Endothelial cell of umbilical vein (primary cell): ENCODE data around the gene GRAMD2B. TPM values are rescaled to one million over a fixed set of nuclear protein-coding genes. Genes with fewer than 3 reads are reported as not detected.

Source experiments
- BruUV-seq: library from RNA; stranded (reverse); fragments of 400-500 nt; replicated peaks from 2 replicates; lab custom pipeline; 2021; lab: Mats Ljungman, UMichigan
- CTCF ChIA-PET: fragments of 300-600, 350-600 bp; sonication (Branson Sonifier 250); formaldehyde crosslinking; loops from one replicate; lab custom pipeline; 2021; ENCODE audit warnings: antibody characterized with exemption, inconsistent platforms; lab: Charles Lee
- POLR2A ChIA-PET: fragments of 300-600, 350-600 bp; sonication (Branson Sonifier 250); formaldehyde crosslinking; loops from one replicate; lab custom pipeline; 2021; ENCODE audit warnings: antibody characterized with exemption, inconsistent platforms; lab: Charles Lee
- DNase-seq: peaks from one replicate; pipeline ENCODE4 v3.0.0-alpha.2; 2011; ENCODE audit warnings: low read depth, low spot score
- FAIRE-seq: peaks from 2 replicates; lab custom pipeline; 2011; peaks lifted over from hg19 to GRCh38; lab: Jason Lieb, UNC
- H2AFZ ChIP-seq: 2 replicates; pipeline ENCODE4 v1.6.0; 2012; ENCODE audit warnings: low read depth, low read length, control low read depth, inconsistent platforms
- H3K27ac ChIP-seq: 2 replicates; pipeline ENCODE4 v1.5.1; 2011; ENCODE audit warnings: low read depth, mild to moderate bottlenecking, control low read depth, low read length, moderate library complexity; ENCODE audit not compliant: insufficient read depth
- H3K27me3 ChIP-seq, 2 experiments: 2 replicates each; pipeline versions ENCODE4 v1.6.0 to v1.6.1; 2011; ENCODE audit warnings: low read length in 2 of 2, mixed read lengths in 1 of 2; ENCODE audit not compliant: control insufficient read depth in 2 of 2, insufficient read depth in 2 of 2
- H3K36me3 ChIP-seq, 2 experiments: 2 replicates in 1 of 2; 3 replicates in 1 of 2; pipeline ENCODE4 v1.5.1; 2011; ENCODE audit warnings: low read length in 2 of 2, mild to moderate bottlenecking in 1 of 2, moderate library complexity in 1 of 2; ENCODE audit not compliant: control insufficient read depth in 2 of 2, insufficient read depth in 2 of 2; ENCODE audit errors: extremely low read depth in 1 of 2
- H3K4me1 ChIP-seq: 3 replicates; pipeline ENCODE4 v1.5.1; 2011; ENCODE audit warnings: mild to moderate bottlenecking, low read length; ENCODE audit not compliant: control insufficient read depth, insufficient read depth; ENCODE audit errors: extremely low read depth
- H3K4me2 ChIP-seq: 2 replicates; pipeline ENCODE4 v1.6.1; 2011; ENCODE audit warnings: low read length, control low read depth, mixed read lengths; ENCODE audit not compliant: insufficient read depth
- H3K4me3 ChIP-seq, 3 experiments: fragments of 200-600 bp in 1 of 3; sonication (generic), shearing (Covaris generic) in 1 of 3; replicated peaks in 1 of 3; 2 replicates each; pipeline ENCODE4 v1.5.1; 2011 to 2016; ENCODE audit warnings: control low read depth in 3 of 3, low read length in 3 of 3, mild to moderate bottlenecking in 2 of 3, inconsistent platforms in 1 of 3, low read depth in 1 of 3, moderate library complexity in 1 of 3; ENCODE audit not compliant: insufficient read depth in 1 of 3
- H3K79me2 ChIP-seq: 2 replicates; pipeline ENCODE4 v1.6.0; 2012; ENCODE audit warnings: low read length, inconsistent platforms; ENCODE audit not compliant: control insufficient read depth, insufficient read depth
- H3K9ac ChIP-seq: replicated peaks from 2 replicates; pipeline ENCODE3; 2011; ENCODE audit warnings: low read length, control low read depth; ENCODE audit not compliant: insufficient read depth; ENCODE audit errors: extremely low read depth
- H3K9me1 ChIP-seq: replicated peaks from 3 replicates; pipeline ENCODE4 v1.6.0; 2011; ENCODE audit warnings: mild to moderate bottlenecking, low read length; ENCODE audit not compliant: control insufficient read depth, insufficient read depth; ENCODE audit errors: extremely low read depth
- H3K9me3 ChIP-seq: replicated peaks from 2 replicates; pipeline ENCODE4 v1.5.1; 2012; ENCODE audit warnings: low read length, inconsistent platforms; ENCODE audit not compliant: control insufficient read depth, insufficient read depth
- H4K20me1 ChIP-seq: replicated peaks from 2 replicates; pipeline ENCODE3; 2011; ENCODE audit warnings: mild to moderate bottlenecking, low read length; ENCODE audit not compliant: control insufficient read depth, insufficient read depth; ENCODE audit errors: extremely low read depth
- CTCF ChIP-seq, 2 donors: IDR thresholded peaks; 1 replicate in 1 of 2; 2 replicates in 1 of 2; pipeline ENCODE4 v1.5.1; 2011; ENCODE audit warnings: low read length in 2 of 2, mild to moderate bottlenecking in 2 of 2, moderate library complexity in 2 of 2, control low read depth in 1 of 2, inconsistent platforms in 1 of 2, low read depth in 1 of 2; ENCODE audit not compliant: insufficient read depth in 1 of 2; ENCODE audit errors: extremely low read depth in 1 of 2
- EZH2 ChIP-seq: IDR thresholded peaks from 2 replicates; pipeline ENCODE4 v1.6.1; 2012; ENCODE audit warnings: borderline replicate concordance, low read depth, mild to moderate bottlenecking, moderate library complexity, low read length, inconsistent platforms; ENCODE audit not compliant: severe bottlenecking
- FOS ChIP-seq: IDR thresholded peaks from 2 replicates; pipeline ENCODE4 v1.6.1; 2011; ENCODE audit warnings: mild to moderate bottlenecking, low read length, moderate library complexity, borderline replicate concordance; ENCODE audit not compliant: insufficient read depth
- GATA2 ChIP-seq: IDR thresholded peaks from 2 replicates; pipeline ENCODE4 v1.7.0; 2011; ENCODE audit warnings: low read depth, mild to moderate bottlenecking, moderate library complexity, mixed read lengths, low read length; ENCODE audit not compliant: insufficient read length, insufficient read depth
- JUN ChIP-seq: IDR thresholded peaks from 2 replicates; pipeline ENCODE4 v1.6.1; 2011; ENCODE audit warnings: borderline replicate concordance, low read depth; ENCODE audit not compliant: insufficient read length, insufficient read depth
- MAX ChIP-seq: IDR thresholded peaks from 2 replicates; pipeline ENCODE4 v1.6.1; 2011; ENCODE audit not compliant: insufficient read depth, insufficient read length
- MYC ChIP-seq: IDR thresholded peaks from one replicate; pipeline ENCODE4 v1.6.1; 2011; ENCODE audit warnings: mild to moderate bottlenecking, low read depth, low read length
- POLR2A ChIP-seq: IDR thresholded peaks from 2 replicates; pipeline ENCODE4 v1.6.1; 2012; ENCODE audit warnings: low read depth, mild to moderate bottlenecking, control low read depth, low read length
- POLR2AphosphoS5 ChIP-seq: IDR thresholded peaks from 2 replicates; pipeline ENCODE4 v1.6.1; 2012; ENCODE audit warnings: low read depth, mild to moderate bottlenecking, control low read depth, low read length, moderate library complexity; ENCODE audit not compliant: insufficient read depth
- dilution Hi-C: fragments of 300-500 bp; cut with MboI; formaldehyde crosslinking; loops from one replicate; pipeline ENCODE4 v1.15.0; 2019; ENCODE audit warnings: low sequenced_read_pairs; ENCODE audit not compliant: extremely low pct_ligation_motif_present
- intact Hi-C: fragments of 100-400 bp; cut with micrococcal nuclease; formaldehyde crosslinking; loops from one replicate; pipeline ENCODE4 v1.10.0; 2022
- polyA plus RNA-seq, 4 experiments: library from polyadenylated mRNA; depleted of rRNA in 3 of 4; stranded (reverse) in 3 of 4; unstranded in 1 of 4; fragments of >200 nt; gene quantifications; 2 replicates each; pipeline versions ENCODE4 v1.2.1 to v1.2.3, GENCODE V29; 2011 to 2012; ENCODE audit warnings: missing spikeins in 1 of 4
- total RNA-seq: library from RNA; stranded (reverse); gene quantifications from 2 replicates; pipeline ENCODE4 v1.2.3, GENCODE V29; 2021

GRAMD2B gene
- total and polyA plus RNA-seq, 2 donors (not counting 3 experiments of a cell fraction or from before 2014, with no cell fraction given): 2.0 to 5.5 TPM

GRCh38 chr5:126540631-126541030, 117.4 kb downstream of the GRAMD2B start:
- Histone ChIP-seq H3K9me3 (no peaks in the 10 kb centered on the region), H4K20me1 (no peaks in the 10 kb centered on the region), H3K9me1 (no peaks in the 10 kb centered on the region), H2AFZ (no peak overlapping the region), H3K27me3 (no peaks in the 10 kb centered on the region), H3K36me3 (peaks cover 0 to 4% of the 10 kb centered on the region in 2 experiments), H3K79me2 (no peaks in the 10 kb centered on the region), H3K4me3 (no peak overlapping the region), H3K27ac (no peak overlapping the region), H3K4me1 (no peaks in the 10 kb centered on the region), H3K9ac (no peak overlapping the region), H3K4me2 (no peak overlapping the region)
- FAIRE-seq (no peak), DNase-seq (no peak)
- ChIA-PET POLR2A (no interaction called here), CTCF (interaction anchor here (0.8 to 7.6 kb wide), 12 partner anchors 10 to 203 kb away, joined by 3 to 128 read pairs (median 6); partner anchors contain the start of gene ALDH7A1)
- dilution Hi-C loops: loop anchor here (25.0 kb wide), 1 partner anchor 203 kb away; no protein-coding TSS in a partner anchor
- no peak for TF ChIP-seq POLR2AphosphoS5
- TF ChIP-seq EZH2: no peak
- TF ChIP-seq MAX: no peak
- no peak for TF ChIP-seq GATA2
- TF ChIP-seq POLR2A: no peak
- TF ChIP-seq MYC: no peak
- TF ChIP-seq FOS: no peak
- no peak for TF ChIP-seq CTCF (IDR thresholded peaks at IDR 0.05; ENCODE audit: extremely low read depth in 1 of 2, insufficient read depth in 1 of 2, low read depth in 1 of 2, low read length in 2 of 2)
- TF ChIP-seq JUN: no peak
- BruUV-seq: no TSS peak
- intact Hi-C loops: no loop called here
